Hindlimb muscle (tissue), 1 donor: ENCODE results near the gene CCDC30. TPM values are rescaled to one million over a fixed set of nuclear protein-coding genes. Genes with fewer than 3 reads are reported as not detected.
"Not testable (repeated sequence)": the region's sequence is repeated elsewhere in the genome, so short reads cannot be mapped to it uniquely, and the experiment has no call there.

Experiments
- DNase-seq: peaks from one replicate; pipeline ENCODE4 v3.0.0-alpha.2; 2013
- polyA plus RNA-seq: library from polyadenylated mRNA; unstranded; fragments of 120-200 nt; gene quantifications from one replicate; pipeline ENCODE4 v1.2.1, GENCODE V29; 2013; ENCODE audit not compliant: insufficient read length

Gene CCDC30
- polyA plus RNA-seq, 1 donor, result 2.5 TPM

DNA sequence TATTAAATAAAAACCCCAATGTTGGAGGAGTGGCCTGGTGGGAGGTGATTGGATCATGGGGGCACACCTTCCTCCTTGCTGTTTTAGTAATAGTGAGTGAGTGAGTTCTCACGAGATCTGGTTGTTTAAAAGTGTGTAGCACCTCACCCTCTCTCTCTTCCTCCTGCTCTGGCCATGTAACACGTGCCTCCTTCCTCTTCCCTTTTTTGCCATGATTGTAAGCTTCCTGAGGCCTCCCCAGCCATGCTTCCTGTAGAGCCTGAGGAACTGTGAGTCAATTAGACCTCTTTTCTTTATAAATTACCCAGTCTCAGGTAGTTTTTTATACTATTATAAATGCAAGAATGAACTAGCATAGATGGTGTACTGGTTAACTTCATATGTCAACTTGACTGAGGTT is 68.0 kb downstream of the CCDC30 start:
- DNase-seq, result no peak

DNA sequence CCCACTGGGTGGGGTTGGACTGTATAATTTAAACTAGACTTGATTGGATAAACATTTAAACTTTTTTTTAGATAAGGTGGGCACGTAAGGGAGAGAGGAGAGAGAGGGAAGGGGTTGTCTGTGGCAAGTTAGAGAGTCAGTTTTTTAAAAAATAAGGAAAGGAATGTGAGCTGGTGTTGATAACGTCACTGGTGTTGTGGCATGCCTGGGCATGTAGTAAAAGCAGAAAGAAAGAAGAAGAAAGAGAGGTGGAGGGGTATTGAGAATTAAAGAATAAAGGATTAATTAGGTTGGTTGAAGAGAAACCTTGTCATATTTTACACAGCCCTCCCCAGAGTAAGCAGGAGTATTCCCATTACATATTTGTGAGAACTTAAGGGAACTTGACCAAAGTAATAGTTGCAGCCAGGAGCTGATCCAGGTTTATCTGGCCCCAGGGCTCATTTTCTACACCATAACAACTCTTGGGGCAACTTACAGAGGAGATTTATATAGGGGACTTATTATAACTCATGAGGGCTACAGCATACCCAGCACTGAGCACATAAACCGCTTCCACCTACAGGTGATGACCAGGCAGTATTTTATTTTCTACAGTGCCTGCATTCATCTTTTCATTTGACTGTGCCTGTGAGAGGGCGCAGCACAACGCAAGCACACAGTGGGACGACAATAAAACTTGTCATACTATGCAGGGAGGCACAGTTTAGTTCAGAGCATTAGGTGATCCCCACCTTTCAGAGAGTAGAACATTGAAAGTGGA is 70.2 kb downstream of the CCDC30 start:
- no peak for DNase-seq

DNA sequence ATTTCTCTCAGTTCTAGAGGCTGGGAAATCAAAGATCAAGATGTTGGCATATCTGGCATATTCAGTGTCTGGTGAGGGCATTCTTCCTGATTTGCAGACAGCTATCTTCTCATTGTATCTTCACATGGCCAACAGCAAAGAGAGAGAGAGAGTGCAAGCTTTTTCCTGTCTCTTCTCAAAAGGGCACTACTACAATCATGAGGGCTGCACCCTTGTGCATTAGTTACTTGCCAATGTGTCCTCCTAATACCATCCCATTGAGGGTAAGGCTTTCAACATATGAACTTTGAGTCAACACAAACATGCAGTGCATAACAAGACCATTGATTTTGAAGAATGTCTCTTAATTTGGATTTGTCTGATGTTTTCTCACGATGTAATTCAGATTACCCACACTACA is 78.0 kb downstream of the CCDC30 start:
- no peak for DNase-seq

GRCh38 chr1:42551180-42551579 is 88.1 kb downstream of the CCDC30 start:
- DNase-seq, result no peak

DNA sequence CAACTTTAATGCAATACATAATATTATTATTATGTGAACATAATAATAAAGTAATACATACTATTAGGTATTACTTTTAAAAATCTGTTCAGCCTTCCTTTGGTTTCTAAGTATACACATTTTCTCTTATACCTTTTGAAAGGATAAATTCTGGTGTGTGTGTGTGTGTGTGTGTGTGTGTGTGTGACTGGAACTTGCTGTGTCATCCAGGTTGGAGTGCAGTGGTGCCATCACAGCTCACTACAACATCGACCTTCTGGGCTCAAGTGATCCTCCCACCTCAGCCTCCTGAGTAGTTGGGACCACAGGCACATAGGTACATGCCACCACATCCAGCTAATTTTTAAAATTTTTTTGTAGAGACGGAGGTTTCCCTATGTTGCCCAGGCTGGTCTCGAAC is 88.5 kb downstream of the CCDC30 start:
- DNase-seq, result no peak

DNA sequence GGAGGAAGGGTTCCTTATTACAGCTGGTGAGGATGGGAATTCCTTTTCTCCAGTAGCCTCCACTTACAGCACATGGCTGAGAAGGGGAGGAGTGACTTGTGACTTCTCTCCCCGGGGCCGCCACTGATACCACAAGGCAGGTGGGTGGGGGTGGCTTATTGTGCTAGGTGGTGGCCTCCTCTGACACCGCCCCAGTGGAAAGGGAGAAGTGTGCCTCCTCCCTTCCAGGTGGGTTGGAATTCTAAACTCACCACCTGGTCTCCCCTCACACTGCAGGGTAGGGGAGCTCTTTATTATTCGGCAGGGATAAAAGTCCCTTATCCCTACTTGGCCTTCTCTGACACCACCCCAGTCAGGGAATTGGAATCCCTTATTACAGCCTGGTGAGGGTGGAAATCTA is 89.5 kb downstream of the CCDC30 start:
- DNase-seq, result no peak

DNA sequence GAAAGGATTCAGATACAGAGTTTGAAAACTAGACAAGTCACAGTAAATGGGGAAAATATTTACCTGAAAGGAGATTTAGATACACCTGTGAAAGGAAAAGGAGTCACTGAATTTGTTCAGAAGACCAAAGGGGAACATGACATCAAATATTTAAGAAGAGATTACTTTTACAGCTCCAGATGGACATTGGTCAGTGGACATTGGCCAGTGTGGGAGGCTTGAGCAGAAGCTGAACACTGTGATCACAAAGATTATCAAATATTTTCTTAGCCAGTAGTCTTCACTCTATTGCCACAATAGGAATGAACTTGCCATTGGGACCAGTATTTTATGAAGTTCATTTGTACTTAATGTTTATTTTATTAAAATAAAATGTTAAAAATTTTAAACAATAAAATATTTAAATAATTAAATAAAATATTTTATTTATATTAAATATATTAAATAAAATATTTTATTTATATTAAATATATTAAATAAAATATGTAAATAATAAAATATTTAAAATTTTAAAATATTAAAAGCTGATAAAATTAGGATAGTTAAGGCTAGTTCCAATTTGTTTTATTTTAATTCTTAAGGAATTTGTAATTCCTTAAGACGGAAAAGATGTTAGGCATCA is 94.3 kb downstream of the CCDC30 start:
- DNase-seq, result no peak

GRCh38 chr1:42567038-42567437 is 104.0 kb downstream of the CCDC30 start:
- no peak for DNase-seq

GRCh38 chr1:42576935-42577334 is 113.8 kb downstream of the CCDC30 start:
- no peak for DNase-seq

DNA sequence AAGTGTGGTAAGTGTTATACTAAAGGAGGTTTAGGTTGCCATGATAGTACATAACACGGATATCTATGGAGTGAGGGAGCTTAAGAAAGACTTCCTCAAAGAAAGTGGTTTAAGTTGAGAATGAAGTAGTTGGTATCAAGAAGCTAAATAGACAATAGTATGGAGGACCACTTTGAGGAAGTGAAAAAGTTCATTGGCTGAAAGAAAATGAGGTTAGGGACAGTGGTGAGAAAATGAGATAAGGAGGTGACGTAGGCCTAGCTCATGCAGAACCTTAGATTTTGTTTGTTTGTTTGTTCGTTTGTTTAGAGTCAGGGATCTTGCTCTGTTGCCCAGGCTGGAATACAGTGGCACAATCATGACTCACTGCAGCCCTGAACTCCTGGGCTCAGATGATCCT is 122.9 kb downstream of the CCDC30 start:
- DNase-seq, result no peak

GRCh38 chr1:42587753-42588152 is 124.7 kb downstream of the CCDC30 start:
- DNase-seq, result no peak

- DNase-seq, result no peak
These were observed 129.7 kb downstream of the CCDC30 start for GRCh38 chr1:42592811-42593210.

DNA sequence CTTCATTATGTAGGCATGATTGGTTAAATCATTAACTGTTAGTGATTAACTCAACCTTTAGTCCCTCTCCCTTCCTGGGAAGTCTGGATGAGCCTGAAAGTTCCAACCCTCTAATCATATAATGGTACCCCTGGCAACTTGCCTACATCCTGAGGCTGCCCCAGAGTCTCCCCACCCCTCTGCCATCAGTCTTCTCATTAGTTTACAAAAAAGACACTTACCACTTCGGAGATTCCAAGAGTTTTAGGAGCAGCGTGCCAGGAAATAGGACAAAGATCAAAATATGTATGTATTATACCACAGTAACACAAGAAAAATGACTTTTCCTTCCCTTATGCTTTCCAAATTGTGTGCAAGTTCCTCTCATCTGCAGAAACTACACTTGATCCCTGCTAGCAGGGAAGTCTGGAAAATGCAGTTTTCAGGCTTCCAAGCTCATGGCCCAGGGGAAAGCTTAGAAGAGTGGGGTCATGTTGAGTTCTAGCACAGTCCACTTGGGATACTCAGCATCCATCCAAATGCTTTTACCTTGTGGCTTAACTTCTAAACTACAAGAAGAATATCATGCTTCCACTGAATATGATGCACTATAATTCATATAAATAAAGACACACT is 130.5 kb downstream of the CCDC30 start:
- DNase-seq, result peak; percentile 34

DNA sequence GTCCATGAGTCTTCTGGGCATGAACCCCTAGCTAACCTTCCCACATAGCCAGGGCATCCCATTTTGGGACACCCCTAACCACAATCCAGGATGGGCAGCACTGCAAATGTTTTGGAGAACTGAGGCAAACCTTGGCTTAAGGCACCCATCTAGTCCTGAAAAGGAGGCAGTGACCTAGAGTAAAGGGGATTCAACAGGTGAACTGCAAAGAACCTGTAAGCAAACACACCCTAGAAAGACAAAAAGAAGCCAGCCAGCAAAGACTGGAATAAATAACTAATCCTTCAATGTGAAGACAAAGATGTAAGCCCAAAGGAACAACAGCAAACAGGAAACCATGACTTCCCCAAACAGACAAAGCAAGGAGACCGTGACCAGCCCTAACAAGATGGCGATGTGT is 138.4 kb downstream of the CCDC30 start:
- DNase-seq, result no peak

DNA sequence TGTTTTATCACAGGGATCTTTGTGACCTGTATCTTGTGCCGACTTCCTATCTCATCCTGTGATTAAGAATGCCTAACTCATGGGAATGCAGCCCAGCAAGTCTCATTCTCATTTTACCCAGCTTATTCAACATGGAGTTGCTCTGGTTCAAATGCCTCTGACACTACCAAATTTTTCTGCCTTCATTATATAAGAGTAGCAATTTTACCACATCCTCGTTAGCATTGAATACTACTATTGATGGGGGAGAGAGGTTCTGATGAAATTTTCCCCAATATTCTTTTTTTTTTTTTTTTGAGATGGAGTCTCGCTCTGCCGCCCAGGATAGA is 150.7 kb downstream of the CCDC30 start:
- DNase-seq, result no peak

GRCh38 chr1:42618866-42619265 is 155.8 kb downstream of the CCDC30 start:
- no peak for DNase-seq

DNA sequence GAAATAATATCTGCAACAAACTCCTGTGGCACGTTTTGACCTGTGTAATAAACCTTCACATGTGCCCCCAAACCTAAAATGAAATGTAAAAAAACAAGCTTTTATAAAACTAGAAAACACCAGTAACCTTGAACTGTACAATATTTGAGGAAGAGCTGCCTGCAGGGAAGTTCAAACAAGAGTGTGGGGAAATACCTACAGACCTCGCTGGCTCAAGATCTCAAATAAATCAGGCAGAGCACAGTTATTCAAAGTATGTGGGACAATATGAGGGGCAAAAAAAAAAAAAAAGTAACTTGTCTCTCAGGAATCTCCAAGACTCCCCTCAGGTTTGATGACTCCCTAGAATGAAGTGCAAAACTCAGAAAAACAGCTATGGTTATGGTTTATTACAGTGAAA is 157.2 kb downstream of the CCDC30 start:
- no peak for DNase-seq

- not testable (repeated sequence) for DNase-seq
These were observed 158.1 kb downstream of the CCDC30 start for GRCh38 chr1:42621180-42621579.

- not testable (repeated sequence) for DNase-seq
These were observed 164.1 kb downstream of the CCDC30 start for GRCh38 chr1:42627205-42627604.

DNA sequence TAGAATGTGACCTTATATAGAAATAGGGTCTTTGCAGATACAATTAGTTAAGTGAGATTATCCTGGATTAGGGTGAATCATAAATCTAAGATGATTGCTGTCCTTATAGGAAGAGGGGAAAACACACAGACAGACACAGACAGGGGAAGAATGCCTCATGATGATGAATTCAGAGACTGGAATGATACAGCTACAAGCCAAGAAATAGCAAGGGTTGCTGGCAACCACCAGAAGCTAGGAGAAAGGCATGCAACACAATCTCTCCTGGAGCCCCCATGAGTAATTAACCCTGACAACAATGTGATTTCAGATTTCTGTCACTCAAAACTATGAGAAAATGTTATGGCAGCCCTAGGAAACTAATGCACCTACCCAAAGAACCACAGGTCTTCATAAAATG is 176.0 kb downstream of the CCDC30 start:
- no peak for DNase-seq

DNA sequence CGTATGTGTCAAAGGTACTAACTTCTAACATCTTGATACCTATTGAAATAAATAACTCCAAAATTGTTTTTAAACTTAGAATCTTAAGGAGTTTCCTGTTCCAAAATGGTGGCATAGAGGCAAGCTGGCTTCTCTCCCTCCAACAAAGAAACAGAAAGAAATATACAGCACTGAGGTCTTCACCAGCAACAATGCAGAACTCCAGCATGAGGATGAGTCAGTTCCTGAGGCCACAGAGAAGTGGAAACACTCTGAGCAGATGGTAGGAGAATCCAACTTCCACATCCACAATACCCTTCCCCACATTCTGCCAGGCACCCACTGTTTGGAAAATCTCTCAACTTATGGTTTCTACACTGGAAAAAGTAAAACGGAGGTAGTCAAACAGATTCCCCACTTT is 183.0 kb downstream of the CCDC30 start:
- DNase-seq, result no peak

DNA sequence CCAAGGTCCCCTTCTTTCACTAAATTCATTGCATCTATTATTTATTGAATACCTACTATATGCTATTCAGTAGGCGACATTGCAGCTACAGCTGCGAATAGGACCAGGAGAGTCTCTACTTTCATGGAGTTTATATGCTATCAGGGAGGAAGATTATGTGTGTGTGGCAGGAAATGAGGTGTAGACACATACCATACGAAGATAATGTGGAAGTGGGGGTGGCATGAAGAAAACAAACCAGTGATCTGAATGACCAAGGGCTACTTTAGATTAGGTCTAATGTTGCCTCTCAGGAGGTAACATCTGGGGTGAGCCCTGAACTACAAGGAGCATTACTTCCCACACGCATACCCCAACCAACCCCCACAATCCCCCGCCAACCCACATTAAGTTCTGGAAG is 194.1 kb downstream of the CCDC30 start:
- no peak for DNase-seq

DNA sequence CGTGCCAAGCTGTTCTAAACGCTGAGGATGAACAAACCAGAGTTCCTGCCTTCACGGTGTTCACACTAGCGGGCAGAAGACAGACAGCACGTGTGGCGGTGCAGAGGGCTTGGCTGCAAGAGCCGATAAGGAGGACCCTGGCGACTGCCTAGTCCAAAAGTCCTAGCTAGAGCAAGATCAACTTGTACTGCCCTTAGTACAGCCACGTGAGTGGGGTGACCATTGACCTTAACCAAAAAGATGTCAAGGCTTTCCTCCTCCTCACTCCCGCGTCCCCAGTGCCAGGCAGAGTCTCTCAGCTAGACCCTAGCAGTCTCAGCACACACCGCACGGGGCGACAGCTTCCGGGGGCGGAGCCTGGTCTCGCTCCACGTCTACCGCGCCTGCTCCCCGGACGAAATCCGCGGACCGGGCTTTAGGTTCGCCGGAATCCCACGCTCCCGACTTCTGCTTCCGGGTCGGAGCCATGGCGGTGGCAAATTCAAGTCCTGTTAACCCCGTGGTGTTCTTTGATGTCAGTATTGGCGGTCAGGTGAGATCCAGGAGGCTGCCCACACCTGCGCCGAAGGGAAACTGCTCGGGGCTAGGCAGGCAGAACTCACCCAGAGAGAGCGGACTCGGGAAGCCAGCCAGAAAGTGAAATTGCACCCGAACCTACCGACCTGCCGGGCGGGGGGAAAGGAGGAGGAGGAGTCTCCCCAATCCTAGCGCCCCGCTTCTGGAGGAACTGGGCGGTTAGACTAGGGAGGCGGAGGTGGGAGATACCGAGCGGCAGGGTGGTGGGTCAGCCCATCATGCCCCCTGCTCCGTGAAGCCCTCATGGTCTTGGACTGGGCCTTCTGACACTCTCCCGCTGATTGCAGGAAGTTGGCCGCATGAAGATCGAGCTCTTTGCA is 195.1 kb downstream of the CCDC30 start, which contains the start of gene PPIH:
PPIH (plus strand) TSS at position 443 of the 896 bp plus-strand sequence; CDS start at position 467, 24 bp downstream.
- DNase-seq, result peak; percentile 96
